Keratinocyte (primary cell): Measurements from ENCODE around the gene RXRA.

ENCODE experiments used
- EZH2 ChIP-seq: IDR thresholded peaks from one replicate; pipeline ENCODE4 v1.6.1; 2012; ENCODE audit warnings: inconsistent platforms, mild to moderate bottlenecking, low read length, moderate library complexity
- TF ChIP-seq, protein P1 (sequence below), 3 experiments: IDR thresholded peaks in 1 of 3; conservative IDR thresholded peaks in 1 of 3; optimal IDR thresholded peaks in 1 of 3; 2 replicates in 2 of 3; 3 replicates in 1 of 3; pipeline versions ENCODE3 to v1.5.1; 2011; ENCODE audit warnings: low read length in 3 of 3, mild to moderate bottlenecking in 3 of 3, moderate library complexity in 2 of 3, control low read depth in 1 of 3, inconsistent platforms in 1 of 3; ENCODE audit not compliant: insufficient read depth in 2 of 3; ENCODE audit errors: extremely low read depth in 1 of 3

DNA sequence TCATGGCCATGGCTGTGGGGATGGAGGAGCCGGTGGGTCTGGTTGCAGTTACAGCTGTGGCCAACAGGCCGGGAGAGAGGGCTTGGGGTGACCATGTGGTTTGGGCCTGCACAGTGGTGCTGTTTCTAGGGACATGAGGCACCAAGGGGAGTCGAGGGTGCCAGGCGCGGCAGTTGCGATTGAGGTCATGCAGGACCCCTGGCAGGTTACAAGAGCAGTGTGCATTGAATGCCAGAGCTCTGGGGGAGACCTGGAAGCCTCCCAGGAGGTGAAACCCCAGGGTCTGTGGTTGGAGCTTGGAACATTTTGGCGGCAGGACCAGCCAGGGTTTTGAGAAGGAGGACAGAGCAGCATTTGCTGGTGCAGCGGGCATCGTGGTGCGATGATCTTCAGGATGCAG is 21.7 kb downstream of the RXRA start:
- TF ChIP-seq, protein P1, sequence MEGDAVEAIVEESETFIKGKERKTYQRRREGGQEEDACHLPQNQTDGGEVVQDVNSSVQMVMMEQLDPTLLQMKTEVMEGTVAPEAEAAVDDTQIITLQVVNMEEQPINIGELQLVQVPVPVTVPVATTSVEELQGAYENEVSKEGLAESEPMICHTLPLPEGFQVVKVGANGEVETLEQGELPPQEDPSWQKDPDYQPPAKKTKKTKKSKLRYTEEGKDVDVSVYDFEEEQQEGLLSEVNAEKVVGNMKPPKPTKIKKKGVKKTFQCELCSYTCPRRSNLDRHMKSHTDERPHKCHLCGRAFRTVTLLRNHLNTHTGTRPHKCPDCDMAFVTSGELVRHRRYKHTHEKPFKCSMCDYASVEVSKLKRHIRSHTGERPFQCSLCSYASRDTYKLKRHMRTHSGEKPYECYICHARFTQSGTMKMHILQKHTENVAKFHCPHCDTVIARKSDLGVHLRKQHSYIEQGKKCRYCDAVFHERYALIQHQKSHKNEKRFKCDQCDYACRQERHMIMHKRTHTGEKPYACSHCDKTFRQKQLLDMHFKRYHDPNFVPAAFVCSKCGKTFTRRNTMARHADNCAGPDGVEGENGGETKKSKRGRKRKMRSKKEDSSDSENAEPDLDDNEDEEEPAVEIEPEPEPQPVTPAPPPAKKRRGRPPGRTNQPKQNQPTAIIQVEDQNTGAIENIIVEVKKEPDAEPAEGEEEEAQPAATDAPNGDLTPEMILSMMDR (optimal IDR thresholded peaks at IDR 0.05 in 1 of 3, IDR thresholded peaks at IDR 0.05 in 1 of 3, conservative IDR thresholded peaks at IDR 0.05 in 1 of 3; ENCODE audit: extremely low read depth in 1 of 3, insufficient read depth in 2 of 3, low read length in 3 of 3) = no peak
- TF ChIP-seq EZH2 = no peak
